ENCODE measurements around the gene SREK1IP1. TPM values are rescaled to one million over a fixed set of nuclear protein-coding genes. Genes with fewer than 3 reads are reported as not detected.

Gene SREK1IP1
- total RNA-seq, 1 experiment from 2014 or later, result 16.4 TPM

GRCh38 chr5:64788156-64788555 lies 19.7 kb upstream of the SREK1IP1 start:
- H3K27me3 Mint-ChIP-seq (ENCODE audit: unreplicated experiment), result no peaks in the 10 kb centered on the region
- peaks cover 20% of the 10 kb centered on the region for H3K4me1 Mint-ChIP-seq (ENCODE audit: low read depth, unreplicated experiment)
- H3K4me3 Mint-ChIP-seq (ENCODE audit: low read depth, unreplicated experiment), result no peak overlapping the region
- H3K36me3 Mint-ChIP-seq (ENCODE audit: insufficient read depth, unreplicated experiment), result no peaks in the 10 kb centered on the region
- CTCF ChIA-PET, result no interaction called here
- no peak for DNase-seq
- no TSS peak for BruUV-seq (replicated peaks)
- no peak overlapping the region for H3K27ac Mint-ChIP-seq (ENCODE audit: unreplicated experiment)
- no peaks in the 10 kb centered on the region for H3K9me3 Mint-ChIP-seq (ENCODE audit: low read depth, unreplicated experiment)
- intact Hi-C loops (cut with micrococcal nuclease; ENCODE audit: unreplicated experiment), result no loop called here
- TF ChIP-seq CTCF (IDR thresholded peaks at IDR 0.05; ENCODE audit: unreplicated experiment), result no peak

- no peak for TF ChIP-seq CTCF (IDR thresholded peaks at IDR 0.05; ENCODE audit: unreplicated experiment)
- no peak for DNase-seq
- intact Hi-C loops (cut with micrococcal nuclease; ENCODE audit: unreplicated experiment), result no loop called here
- Mint-ChIP-seq H3K4me3 (ENCODE audit: low read depth, unreplicated experiment) (no peak overlapping the region), H3K9me3 (ENCODE audit: low read depth, unreplicated experiment) (no peaks in the 10 kb centered on the region), H3K36me3 (ENCODE audit: insufficient read depth, unreplicated experiment) (no peaks in the 10 kb centered on the region), H3K27ac (ENCODE audit: unreplicated experiment) (no peak overlapping the region), H3K27me3 (ENCODE audit: unreplicated experiment) (no peaks in the 10 kb centered on the region), H3K4me1 (ENCODE audit: low read depth, unreplicated experiment) (peaks cover 2% of the 10 kb centered on the region)
- CTCF ChIA-PET, result no interaction called here
- BruUV-seq (replicated peaks), result no TSS peak
Observed at GRCh38 chr5:64786372-64786771, 17.9 kb upstream of the SREK1IP1 start.

- peak; percentile 68 for DNase-seq
- Mint-ChIP-seq H3K4me3 (ENCODE audit: low read depth, unreplicated experiment) (no peak overlapping the region), H3K4me1 (ENCODE audit: low read depth, unreplicated experiment) (no peaks in the 10 kb centered on the region), H3K36me3 (ENCODE audit: insufficient read depth, unreplicated experiment) (no peaks in the 10 kb centered on the region), H3K9me3 (ENCODE audit: low read depth, unreplicated experiment) (no peaks in the 10 kb centered on the region), H3K27ac (ENCODE audit: unreplicated experiment) (no peak overlapping the region), H3K27me3 (ENCODE audit: unreplicated experiment) (no peaks in the 10 kb centered on the region)
- BruUV-seq (replicated peaks), result no TSS peak
- CTCF ChIA-PET, result no interaction called here
- intact Hi-C loops (cut with micrococcal nuclease; ENCODE audit: unreplicated experiment), result loop anchor here (1.0 kb wide), 1 partner anchor 149 kb away; no protein-coding TSS in a partner anchor
- peak; percentile 58 for TF ChIP-seq CTCF (IDR thresholded peaks at IDR 0.05; ENCODE audit: unreplicated experiment)
Observed at GRCh38 chr5:64784451-64785025, 16.0 kb upstream of the SREK1IP1 start.

GRCh38 chr5:64775291-64775690 lies 6.8 kb upstream of the SREK1IP1 start:
- no peak for DNase-seq
- Mint-ChIP-seq H3K36me3 (ENCODE audit: insufficient read depth, unreplicated experiment) (no peaks in the 10 kb centered on the region), H3K4me1 (ENCODE audit: low read depth, unreplicated experiment) (peaks cover under 1% of the 10 kb centered on the region), H3K4me3 (ENCODE audit: low read depth, unreplicated experiment) (no peak overlapping the region), H3K27ac (ENCODE audit: unreplicated experiment) (no peak overlapping the region), H3K9me3 (ENCODE audit: low read depth, unreplicated experiment) (no peaks in the 10 kb centered on the region), H3K27me3 (ENCODE audit: unreplicated experiment) (no peaks in the 10 kb centered on the region)
- intact Hi-C loops (cut with micrococcal nuclease; ENCODE audit: unreplicated experiment), result no loop called here
- no TSS peak for BruUV-seq (replicated peaks)
- CTCF ChIA-PET, result no interaction called here
- TF ChIP-seq CTCF (IDR thresholded peaks at IDR 0.05; ENCODE audit: unreplicated experiment), result no peak
